ENCODE measurements around the gene PTGER1.

DNA sequence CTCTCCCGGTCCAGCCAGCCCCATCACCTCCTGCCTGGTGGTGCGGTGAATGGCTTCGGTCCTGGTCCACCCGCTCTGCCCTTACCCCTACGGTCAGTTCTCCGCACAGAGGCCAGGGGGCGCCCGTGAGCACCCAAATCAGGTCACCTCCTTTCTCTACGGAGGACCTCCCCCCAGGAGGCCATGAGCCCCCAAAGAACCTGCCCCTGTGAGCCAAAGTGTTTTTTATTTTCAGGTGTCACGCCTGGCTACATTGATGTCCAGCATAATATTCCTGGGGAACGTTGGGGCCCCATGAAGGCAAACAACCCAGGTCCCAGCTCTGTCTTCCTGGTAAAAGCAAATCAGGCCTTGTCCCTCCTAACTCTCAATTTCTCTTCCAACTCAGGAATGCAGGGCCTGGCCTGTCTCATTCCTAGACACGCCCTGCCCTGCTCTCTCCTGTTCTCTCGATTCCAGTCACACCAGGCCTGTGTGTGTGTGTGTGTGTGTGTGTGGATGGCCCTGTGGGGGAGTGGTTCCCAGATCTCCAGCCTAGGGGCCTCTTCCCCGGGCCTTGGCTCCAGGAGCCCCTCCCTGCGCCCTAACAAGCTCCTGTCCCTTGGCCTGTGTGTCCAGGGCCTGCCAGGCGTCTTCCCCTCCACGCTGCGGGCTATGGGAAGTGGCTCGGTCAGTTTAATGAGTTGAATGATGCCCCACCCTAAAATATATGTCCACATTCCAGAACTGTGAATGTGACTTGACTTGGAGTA, 30.5 kb upstream of the PTGER1 start:
- TF ChIP-seq EZH2 (IDR thresholded peaks at IDR 0.05; ENCODE audit: low read depth, unreplicated experiment): no peak
- TF ChIP-seq, protein P1, sequence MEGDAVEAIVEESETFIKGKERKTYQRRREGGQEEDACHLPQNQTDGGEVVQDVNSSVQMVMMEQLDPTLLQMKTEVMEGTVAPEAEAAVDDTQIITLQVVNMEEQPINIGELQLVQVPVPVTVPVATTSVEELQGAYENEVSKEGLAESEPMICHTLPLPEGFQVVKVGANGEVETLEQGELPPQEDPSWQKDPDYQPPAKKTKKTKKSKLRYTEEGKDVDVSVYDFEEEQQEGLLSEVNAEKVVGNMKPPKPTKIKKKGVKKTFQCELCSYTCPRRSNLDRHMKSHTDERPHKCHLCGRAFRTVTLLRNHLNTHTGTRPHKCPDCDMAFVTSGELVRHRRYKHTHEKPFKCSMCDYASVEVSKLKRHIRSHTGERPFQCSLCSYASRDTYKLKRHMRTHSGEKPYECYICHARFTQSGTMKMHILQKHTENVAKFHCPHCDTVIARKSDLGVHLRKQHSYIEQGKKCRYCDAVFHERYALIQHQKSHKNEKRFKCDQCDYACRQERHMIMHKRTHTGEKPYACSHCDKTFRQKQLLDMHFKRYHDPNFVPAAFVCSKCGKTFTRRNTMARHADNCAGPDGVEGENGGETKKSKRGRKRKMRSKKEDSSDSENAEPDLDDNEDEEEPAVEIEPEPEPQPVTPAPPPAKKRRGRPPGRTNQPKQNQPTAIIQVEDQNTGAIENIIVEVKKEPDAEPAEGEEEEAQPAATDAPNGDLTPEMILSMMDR (conservative IDR thresholded peaks at IDR 0.05; ENCODE audit: low read depth in 2 of 2): peak; percentile 89 to 91
- TF ChIP-seq, protein P2, sequence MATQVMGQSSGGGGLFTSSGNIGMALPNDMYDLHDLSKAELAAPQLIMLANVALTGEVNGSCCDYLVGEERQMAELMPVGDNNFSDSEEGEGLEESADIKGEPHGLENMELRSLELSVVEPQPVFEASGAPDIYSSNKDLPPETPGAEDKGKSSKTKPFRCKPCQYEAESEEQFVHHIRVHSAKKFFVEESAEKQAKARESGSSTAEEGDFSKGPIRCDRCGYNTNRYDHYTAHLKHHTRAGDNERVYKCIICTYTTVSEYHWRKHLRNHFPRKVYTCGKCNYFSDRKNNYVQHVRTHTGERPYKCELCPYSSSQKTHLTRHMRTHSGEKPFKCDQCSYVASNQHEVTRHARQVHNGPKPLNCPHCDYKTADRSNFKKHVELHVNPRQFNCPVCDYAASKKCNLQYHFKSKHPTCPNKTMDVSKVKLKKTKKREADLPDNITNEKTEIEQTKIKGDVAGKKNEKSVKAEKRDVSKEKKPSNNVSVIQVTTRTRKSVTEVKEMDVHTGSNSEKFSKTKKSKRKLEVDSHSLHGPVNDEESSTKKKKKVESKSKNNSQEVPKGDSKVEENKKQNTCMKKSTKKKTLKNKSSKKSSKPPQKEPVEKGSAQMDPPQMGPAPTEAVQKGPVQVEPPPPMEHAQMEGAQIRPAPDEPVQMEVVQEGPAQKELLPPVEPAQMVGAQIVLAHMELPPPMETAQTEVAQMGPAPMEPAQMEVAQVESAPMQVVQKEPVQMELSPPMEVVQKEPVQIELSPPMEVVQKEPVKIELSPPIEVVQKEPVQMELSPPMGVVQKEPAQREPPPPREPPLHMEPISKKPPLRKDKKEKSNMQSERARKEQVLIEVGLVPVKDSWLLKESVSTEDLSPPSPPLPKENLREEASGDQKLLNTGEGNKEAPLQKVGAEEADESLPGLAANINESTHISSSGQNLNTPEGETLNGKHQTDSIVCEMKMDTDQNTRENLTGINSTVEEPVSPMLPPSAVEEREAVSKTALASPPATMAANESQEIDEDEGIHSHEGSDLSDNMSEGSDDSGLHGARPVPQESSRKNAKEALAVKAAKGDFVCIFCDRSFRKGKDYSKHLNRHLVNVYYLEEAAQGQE (IDR thresholded peaks at IDR 0.05; ENCODE audit: unreplicated experiment): no peak
- TF ChIP-seq EZH2phosphoT487 (IDR thresholded peaks at IDR 0.05; ENCODE audit: unreplicated experiment): no peak
- 0 out of 2 replicates have a peak, but pooled peaks have one; percentile 31 for TF ChIP-seq CREB1 (CRISPR knock-in tag; IDR thresholded peaks at IDR 0.05; ENCODE audit: low read depth)
- TF ChIP-seq POLR2AphosphoS5 (IDR thresholded peaks at IDR 0.05; ENCODE audit: low read depth): no peak
- TF ChIP-seq JUNB (IDR thresholded peaks at IDR 0.05; ENCODE audit: unreplicated experiment): no peak

All from GM23338 (cell line).